ENCODE data around the gene RBMS3.
"Not testable (repeated sequence)": the region's sequence is repeated elsewhere in the genome, so short reads cannot be mapped to it uniquely, and the experiment has no call there.

The RBMS3 gene

DNA sequence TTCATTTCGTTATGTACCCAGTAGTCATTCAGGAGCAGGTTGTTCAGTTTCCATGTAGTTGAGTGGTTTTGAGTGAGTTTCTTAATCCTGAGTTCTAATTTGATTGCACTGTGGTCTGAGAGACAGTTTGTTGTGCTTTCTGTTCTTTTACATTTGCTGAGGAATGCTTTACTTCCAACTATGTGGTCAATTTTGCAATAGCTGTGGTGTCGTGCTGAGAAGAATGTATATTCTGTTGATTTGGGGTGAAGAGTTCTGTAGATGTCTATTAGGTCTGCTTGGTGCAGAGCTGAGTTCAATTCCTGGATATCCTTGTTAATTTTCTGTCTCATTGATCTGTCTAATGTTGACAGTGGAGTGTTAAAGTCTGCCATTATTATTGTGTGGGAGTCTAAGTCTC, 79.4 kb downstream of the RBMS3 start:
- in situ Hi-C loops (cut with HindIII; ENCODE audit: low pct_ligation_motif_present, low pct_unique_long_range_greater_than_20kb, low sequenced_read_pairs): not testable (repeated sequence)

DNA sequence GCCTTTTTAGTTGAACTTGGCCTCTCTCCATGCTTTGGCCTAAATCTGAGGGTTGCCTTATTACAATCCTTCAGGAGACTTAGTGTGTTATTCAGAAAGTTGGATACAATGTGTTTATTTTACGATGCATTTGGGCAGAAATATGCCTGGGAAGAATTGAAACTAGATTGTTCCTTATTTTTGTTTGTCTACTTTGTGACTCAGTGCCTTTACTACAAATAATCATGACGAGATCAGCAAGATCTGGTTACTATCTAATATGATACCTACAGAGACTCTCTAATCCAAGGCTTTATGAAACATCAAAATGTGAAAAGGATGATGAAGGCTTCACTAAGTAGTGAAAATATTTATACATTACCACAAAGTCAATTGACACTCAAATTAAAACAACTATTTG, 82.2 kb downstream of the RBMS3 start:
- DNase-seq: no peak
- in situ Hi-C loops (cut with HindIII; ENCODE audit: low pct_ligation_motif_present, low pct_unique_long_range_greater_than_20kb, low sequenced_read_pairs): no loop called here

More for the DNA sequence above, 79.4 kb downstream of the RBMS3 start:
- not testable (repeated sequence) for DNase-seq

DNA sequence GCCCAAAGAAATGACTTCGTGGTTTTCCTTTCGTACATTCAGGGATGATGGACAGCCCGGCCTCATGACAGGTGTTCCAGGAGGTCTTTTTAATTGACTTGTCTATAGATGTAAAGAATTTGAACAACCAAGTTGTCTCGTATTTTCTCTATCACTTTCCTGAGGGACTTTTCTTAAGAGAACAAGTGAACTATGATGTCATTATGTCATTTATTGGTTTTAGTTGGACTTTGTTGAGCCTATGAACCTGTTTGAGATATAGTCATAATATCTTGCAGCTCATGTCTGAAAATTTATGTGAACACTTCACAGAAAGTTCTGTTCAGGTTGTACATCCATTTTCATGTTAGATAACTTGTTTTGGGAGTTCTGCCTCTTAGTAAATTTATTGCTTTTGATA, 89.2 kb downstream of the RBMS3 start:
- in situ Hi-C loops (cut with HindIII; ENCODE audit: low pct_ligation_motif_present, low pct_unique_long_range_greater_than_20kb, low sequenced_read_pairs): no loop called here
- DNase-seq: no peak

DNA sequence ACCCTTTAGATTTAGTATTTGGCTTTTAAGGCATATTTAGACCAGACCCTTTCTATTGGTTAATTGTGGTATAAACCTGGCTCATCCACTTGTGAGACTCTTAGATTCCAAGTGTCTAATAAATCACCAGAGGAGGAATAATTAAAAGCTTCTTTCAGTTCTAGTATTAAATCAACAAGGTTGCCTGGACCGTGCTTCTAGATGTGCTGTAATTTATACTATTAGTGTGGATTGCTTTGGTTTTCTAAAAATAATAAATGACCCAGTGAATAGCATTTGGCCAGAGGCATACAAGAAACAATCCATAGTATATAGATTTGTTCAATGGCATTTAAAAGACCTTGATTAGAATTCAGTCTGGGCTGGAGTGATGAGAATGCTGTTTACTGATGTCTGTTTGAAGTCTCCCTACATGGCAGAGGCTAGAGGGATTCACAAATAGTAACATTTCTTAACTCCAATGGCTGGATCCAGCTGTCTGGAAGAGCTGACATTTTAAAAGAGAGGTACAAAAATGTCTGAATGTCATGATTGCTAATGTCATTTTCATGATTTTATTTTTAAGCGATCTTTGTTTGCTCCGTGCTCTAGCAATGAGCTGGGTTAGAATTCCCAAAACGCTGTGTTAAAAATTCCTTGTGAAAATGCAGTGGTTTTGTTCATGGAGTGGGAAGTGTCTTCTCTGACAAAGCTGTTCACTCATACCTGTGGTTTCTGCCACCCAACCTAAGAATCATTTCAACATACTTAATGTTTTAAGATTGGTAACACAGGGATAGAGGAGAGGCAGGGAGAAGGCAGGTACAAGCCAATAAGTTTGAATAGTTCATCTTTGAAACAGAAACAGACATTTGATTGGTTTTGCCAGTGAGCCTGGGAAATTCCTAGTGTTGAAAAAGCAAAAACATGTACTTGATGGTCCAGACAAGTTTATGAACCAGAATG, 89.9 kb downstream of the RBMS3 start:
- DNase-seq: no peak
- in situ Hi-C loops (cut with HindIII; ENCODE audit: low pct_ligation_motif_present, low pct_unique_long_range_greater_than_20kb, low sequenced_read_pairs): no loop called here

DNA sequence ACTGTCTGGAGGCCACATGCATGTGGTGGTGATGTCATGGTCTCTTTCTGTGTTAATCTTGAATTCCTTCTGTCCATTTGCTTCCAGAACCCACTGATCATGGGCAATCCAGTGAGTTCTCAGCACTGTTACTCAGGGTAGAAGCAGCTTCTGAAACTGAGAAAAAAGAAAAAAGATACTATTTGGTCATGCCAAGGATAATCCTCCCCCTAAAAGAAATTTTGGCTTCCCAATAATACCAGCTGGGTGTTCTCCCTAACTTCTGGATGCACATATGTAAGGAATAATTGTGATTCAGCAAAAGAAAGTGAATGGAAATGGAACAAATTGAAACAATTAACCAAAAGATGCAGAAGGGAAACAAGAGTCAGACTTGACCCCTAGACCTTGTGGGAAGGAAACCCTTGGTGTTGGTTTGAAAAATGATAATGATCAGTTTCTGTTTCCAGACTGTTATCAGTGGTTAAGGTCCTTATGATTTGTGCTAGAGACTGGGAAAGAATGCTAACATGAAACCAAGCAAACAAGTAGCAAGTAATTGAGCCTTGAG, 92.3 kb downstream of the RBMS3 start:
- in situ Hi-C loops (cut with HindIII; ENCODE audit: low pct_ligation_motif_present, low pct_unique_long_range_greater_than_20kb, low sequenced_read_pairs): no loop called here
- no peak for DNase-seq

DNA sequence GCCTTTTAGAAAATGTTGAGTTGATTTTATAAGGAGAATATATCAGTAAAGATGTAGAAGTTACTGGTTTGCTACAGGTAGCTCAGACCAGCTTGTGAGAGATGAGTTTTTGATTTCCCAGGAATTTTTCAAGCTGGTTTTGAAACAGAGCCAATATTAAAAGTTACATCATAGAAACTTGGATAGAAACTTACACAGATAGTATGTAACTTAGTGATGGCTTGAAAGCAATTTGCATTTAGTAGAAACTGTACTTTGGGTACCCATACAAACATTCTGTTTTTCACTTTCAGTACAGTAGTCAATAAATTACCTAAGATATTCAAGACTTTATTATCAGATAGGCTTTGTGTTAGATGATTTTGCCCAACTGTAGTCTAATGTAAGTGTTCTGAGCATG, 93.4 kb downstream of the RBMS3 start:
- in situ Hi-C loops (cut with HindIII; ENCODE audit: low pct_ligation_motif_present, low pct_unique_long_range_greater_than_20kb, low sequenced_read_pairs): no loop called here
- no peak for DNase-seq

DNA sequence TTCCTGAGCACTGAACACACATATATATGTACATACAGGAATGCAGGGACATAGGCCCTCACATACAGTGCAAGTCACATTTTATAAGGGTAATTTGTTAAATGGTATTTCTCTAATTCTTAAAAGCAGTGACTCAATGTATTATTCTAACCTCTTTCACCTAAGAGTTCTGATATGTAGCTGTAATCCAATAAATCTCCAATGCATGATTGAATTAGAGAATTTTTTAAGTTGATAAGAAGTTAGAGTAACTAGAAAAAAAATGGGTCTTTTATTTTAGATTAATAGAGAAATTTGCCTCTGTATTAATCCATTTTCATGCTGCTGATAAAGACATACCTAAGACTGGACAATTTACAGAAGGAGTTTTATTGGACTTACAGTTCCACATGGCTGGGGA, 98.2 kb downstream of the RBMS3 start:
- no peak for DNase-seq
- in situ Hi-C loops (cut with HindIII; ENCODE audit: low pct_ligation_motif_present, low pct_unique_long_range_greater_than_20kb, low sequenced_read_pairs): no loop called here

DNA sequence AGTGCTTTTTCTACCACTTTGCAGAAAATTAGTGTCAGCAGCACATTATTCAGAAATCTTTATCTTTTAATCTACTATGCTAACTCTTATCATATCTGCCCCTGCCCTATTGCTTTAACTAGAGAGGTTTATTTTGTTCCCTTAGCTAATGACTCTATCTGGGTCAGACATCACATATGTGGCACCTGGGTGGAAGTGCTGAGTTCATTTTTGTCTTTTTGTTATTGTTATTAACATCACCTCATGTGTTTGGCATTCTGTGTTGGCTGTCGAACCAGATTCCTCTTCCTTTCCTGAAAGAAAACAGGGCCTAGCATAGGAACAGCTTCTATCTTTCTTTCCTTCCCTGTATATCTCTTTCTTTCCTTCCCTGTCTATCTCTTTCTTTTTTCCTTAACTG, 100.7 kb downstream of the RBMS3 start:
- in situ Hi-C loops (cut with HindIII; ENCODE audit: low pct_ligation_motif_present, low pct_unique_long_range_greater_than_20kb, low sequenced_read_pairs): no loop called here
- DNase-seq: no peak

DNA sequence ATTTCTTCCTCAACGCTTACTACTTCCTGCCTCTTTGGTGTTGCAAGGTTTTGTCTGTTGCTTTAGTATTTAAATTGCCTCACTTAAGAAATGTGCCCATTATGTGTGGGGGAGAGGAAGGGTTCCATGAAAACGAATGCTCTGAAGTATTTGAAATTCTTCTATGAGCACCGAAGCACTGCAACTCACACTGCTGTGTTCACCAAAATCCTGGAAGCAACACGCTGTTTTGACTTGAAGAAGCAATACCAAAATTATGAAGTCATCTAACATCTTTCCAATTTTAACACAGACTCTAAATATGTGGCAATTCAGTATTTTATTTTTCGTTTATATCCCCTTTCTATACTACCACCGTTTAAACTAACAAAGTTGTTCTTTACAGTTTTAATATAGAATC, 101.5 kb downstream of the RBMS3 start:
- in situ Hi-C loops (cut with HindIII; ENCODE audit: low pct_ligation_motif_present, low pct_unique_long_range_greater_than_20kb, low sequenced_read_pairs): no loop called here
- DNase-seq: no peak

DNA sequence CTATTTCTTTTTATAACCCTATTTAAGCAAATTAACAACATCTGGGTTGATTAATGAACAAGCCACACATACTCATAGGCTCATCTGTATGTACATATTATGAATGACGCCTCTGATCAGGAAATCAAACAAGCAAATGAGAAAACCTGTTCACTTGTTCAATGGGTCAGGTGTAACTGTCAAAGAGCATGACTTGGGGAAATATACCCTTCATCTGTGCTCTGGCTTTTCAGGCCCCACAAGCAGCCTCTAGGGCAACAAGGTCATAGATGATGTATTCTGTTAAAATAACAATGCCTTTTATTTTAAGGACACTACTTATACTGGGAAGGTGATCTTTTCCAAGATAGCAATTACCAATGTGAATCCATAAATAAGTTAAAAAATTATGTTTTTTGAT, 102.0 kb downstream of the RBMS3 start:
- DNase-seq: no peak
- in situ Hi-C loops (cut with HindIII; ENCODE audit: low pct_ligation_motif_present, low pct_unique_long_range_greater_than_20kb, low sequenced_read_pairs): no loop called here

DNA sequence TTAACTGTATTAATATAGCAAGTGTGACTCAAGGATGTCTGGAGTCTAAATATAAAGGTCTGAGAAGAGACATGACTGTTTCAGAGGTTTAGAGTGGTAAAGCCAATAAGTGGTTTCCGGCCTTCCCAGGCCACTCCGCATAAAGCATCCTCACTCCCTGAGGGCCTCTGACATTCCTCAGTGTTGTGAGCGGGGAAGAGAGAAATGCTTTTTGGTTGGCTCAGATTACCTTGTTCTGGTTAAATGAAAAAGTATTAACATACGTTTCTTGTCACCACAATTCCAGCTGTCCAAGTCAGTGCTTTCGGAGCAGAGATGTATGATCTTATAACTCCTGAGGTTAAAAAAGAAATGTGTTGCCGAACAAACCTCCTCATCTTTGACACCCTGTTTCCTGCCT, 103.8 kb downstream of the RBMS3 start:
- DNase-seq: no peak
- in situ Hi-C loops (cut with HindIII; ENCODE audit: low pct_ligation_motif_present, low pct_unique_long_range_greater_than_20kb, low sequenced_read_pairs): no loop called here

DNA sequence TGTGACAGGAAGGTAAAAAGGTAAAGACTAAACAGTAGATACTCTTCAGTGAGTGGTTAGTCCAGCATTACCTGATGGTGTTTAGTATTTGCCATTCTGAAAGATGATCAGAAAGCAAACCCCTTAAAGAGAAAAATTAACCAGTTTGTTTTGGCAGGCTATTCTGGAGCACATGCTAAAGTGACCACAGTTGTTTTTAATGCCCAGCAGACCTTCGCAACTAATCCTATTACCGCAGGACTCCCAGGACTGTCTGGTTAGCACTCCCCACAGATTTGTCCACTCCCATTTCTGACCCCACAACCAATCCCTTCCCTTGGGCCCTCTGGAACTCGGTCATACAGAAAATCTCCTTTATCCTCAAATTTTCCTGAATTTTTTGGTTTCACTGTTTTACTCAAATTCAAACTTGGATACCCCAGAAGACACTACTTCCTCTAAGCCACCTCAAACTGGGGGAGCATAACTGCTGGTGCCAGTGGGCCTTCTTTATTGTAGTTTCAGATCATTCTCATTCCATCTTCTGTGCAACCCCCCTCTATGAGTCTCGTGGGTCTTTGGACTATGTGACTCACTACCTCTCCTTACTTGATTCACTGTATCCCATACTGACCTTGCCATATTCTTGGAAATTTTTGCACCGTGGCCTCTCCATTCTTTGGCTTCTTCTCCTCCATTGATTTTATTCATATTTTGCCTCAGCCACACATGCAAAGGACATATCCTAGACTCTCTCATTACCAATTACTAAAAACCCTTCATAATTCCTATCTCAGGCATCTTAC, 104.4 kb downstream of the RBMS3 start:
- in situ Hi-C loops (cut with HindIII; ENCODE audit: low pct_ligation_motif_present, low pct_unique_long_range_greater_than_20kb, low sequenced_read_pairs): no loop called here
- no peak for DNase-seq

DNA sequence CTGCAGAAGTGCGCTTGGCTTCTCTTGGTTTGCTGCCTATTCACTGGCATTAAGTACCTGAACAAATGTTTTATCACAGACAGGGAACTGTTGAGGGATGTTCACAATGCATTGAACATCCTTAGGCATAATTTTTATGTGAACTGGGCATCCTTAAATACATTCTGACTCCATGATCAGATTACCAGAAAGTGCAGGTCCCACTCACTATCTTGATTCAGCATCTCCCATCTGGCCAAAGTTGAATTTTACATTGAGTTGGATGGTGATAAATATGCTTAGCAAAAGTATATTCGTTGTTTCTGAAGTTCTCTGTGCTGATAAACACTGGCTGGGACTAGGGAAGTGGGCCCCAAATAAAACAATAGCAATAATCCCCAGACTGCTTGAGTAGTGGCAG, 108.5 kb downstream of the RBMS3 start:
- in situ Hi-C loops (cut with HindIII; ENCODE audit: low pct_ligation_motif_present, low pct_unique_long_range_greater_than_20kb, low sequenced_read_pairs): no loop called here
- no peak for DNase-seq

DNA sequence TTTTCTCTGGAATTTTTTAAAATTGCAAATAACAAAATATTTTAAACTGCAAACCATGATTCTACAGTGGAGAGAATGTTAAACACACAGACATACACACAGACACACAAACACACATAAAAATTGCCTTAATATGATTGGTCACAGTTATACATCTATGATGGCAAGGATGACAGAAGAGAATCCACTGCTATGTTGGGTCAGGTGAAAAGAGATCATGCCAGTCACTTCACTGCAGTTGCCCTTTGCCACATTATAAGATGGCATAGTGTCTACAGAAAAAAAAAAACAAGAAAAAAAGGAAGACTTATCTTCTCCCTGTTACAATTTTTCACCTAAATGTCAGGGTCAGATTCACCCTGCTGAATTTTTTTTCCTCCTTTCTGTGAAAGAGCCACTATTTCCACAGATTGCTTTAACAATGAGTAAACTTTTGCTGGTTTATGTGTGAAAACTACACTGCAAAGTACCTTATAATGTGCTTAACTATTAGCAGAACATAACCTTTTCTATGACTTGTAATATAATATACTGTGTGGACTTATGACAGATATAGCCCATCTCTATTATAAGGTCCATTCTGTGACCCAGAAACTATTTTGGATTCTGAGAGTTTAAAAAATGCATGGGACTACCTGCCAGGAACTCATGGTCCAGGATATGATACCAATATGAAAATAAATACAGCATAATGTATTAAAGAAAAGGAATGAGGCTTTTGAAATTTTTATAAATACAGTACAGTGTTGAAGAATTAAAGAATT, 111.9 kb downstream of the RBMS3 start:
- DNase-seq: no peak
- in situ Hi-C loops (cut with HindIII; ENCODE audit: low pct_ligation_motif_present, low pct_unique_long_range_greater_than_20kb, low sequenced_read_pairs): no loop called here

DNA sequence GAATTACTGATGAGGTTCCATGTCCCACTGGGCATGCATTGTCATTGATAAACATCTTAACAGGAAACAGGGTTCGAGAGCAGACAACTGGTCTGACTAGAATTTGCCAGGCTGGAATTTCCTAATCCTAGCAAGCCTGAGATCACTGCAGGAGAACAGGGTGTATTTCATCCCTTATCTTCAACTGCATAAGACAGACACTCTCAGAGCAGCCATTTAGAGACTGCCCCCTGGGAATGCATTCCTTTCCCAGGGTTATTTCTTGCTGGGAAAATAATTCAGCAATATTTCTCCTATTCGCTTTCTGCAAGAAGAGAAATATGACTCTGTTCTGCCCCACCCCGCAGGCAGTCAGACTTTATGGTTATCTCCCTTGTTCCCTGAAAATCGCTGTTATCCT, 113.1 kb downstream of the RBMS3 start:
- DNase-seq; in situ Hi-C loops (cut with HindIII; ENCODE audit: low pct_ligation_motif_present, low pct_unique_long_range_greater_than_20kb, low sequenced_read_pairs): not testable (repeated sequence)

DNA sequence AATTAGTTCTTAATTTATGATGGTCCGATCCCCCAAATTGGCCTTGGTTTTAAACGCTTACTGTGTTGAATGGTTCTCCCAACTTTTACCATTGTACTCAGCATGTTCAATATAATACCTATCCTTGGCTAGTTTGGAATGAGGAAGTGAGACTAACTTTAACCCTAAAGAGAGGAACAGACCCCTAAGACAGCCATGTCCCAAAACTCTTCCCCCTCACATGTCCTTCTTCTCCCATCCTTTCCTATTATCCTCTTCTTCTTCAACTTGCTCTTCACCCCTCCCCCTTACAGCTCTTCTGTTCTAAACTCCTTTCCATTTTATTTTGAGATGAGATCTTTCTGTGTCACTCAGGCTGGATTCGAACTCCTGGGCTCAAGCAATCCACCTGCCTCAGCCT, 116.5 kb downstream of the RBMS3 start:
- in situ Hi-C loops (cut with HindIII; ENCODE audit: low pct_ligation_motif_present, low pct_unique_long_range_greater_than_20kb, low sequenced_read_pairs): no loop called here
- DNase-seq: no peak

DNA sequence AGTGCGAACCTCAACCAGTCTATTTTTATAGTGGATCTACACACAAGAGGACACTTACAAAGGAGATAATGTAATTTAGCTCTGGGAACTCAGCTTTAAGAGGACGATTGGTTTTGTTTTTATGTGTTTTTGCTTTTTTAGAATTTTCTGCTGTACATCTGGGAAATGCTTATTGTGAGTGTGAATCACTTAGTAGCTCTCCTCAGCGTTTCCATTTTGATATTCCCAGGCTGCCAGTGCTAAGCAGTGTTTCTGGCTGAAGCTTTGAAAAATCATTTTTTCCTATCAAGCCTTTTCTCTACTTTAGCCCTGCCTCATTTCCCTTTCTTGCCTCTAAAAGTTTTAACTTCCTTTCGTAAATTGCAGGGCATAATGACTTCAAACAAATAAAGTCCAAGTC, 117.9 kb downstream of the RBMS3 start:
- in situ Hi-C loops (cut with HindIII; ENCODE audit: low pct_ligation_motif_present, low pct_unique_long_range_greater_than_20kb, low sequenced_read_pairs): no loop called here
- DNase-seq: no peak

DNA sequence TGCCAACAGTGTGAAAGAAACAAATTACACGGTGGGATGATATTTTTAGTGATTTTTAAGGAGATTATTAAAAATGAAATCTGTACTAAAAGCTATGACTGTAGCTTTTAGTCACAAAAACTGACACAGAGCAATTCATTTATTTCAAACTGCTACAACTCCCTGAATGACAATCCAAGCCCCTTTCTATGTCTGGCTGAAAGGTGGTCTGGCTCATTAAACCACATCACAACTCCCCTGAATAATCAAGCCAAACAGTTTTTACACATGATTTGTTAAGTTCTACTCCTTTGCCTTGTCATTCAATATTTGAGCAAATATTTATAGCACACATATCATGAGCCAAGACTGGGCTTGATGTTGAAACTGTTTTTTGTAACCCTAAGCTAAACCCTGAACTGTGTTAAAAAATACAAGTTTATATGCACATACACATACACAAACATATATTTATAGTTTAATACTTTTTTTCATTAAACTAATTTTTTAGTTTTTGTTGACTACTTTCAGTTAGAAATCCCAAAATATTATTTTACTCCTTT, 125.5 kb downstream of the RBMS3 start:
- DNase-seq: no peak
- in situ Hi-C loops (cut with HindIII; ENCODE audit: low pct_ligation_motif_present, low pct_unique_long_range_greater_than_20kb, low sequenced_read_pairs): no loop called here

DNA sequence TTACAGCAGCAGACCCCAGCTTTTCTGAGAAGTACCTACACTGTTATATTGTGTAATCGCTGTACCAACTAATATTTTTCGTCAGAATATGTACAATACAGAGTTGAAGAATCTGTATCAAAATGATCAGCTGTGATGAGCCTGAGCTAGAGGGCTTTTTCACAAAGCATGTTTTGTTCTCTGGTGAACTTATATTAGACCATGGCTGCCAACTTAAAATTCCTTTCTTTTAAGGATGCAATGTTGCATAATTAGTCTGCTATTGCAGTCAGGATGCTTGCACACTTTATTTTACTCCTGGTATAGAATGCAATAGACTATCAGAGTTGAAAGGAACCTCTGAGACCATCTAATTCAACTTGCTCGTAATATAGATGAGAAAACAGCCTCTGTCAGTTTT, 127.8 kb downstream of the RBMS3 start:
- in situ Hi-C loops (cut with HindIII; ENCODE audit: low pct_ligation_motif_present, low pct_unique_long_range_greater_than_20kb, low sequenced_read_pairs): no loop called here
- no peak for DNase-seq
